GM12891 (cell line): ENCODE results near the gene SLC12A9.

Experiments used
- POLR2A ChIP-seq: IDR thresholded peaks from 2 replicates; pipeline ENCODE4 v1.6.1; 2011; ENCODE audit warnings: low read depth, low read length, control low read depth
- POLR2AphosphoS5 ChIP-seq: IDR thresholded peaks from 2 replicates; pipeline ENCODE4 v1.6.1; 2011; ENCODE audit warnings: low read depth, low read length, control low read depth
- POU2F2 ChIP-seq: IDR thresholded peaks from 2 replicates; pipeline ENCODE4 v1.6.1; 2011; ENCODE audit warnings: low read depth, mild to moderate bottlenecking, control low read depth, low read length, moderate library complexity
- SPI1 ChIP-seq: IDR thresholded peaks from 2 replicates; pipeline ENCODE4 v1.6.1; 2011; ENCODE audit warnings: low read depth, low read length, control low read depth
- TAF1 ChIP-seq: IDR thresholded peaks from 2 replicates; pipeline ENCODE4 v1.6.1; 2011; ENCODE audit warnings: low read depth, low read length, control low read depth

DNA sequence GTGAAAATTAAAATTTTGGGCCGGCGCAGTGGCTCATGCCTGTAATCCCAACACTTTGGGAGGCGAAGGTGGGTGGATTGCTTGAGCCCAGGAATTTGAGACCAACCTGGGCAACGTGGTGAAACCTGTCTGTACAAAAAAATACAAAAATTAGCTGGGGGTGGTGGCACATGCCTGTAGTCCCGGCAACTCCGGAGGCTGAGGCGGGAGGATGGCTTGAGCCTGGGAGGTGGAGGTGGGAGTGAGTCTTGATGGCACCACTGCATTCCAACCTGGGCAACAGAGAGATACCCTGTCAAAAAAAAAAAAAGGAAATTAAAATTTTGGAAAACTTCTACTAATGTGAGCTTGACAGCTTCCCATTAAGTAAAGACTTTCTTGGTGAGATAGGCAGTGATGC, 25.5 kb downstream of the SLC12A9 start:
- no peak for TF ChIP-seq POLR2AphosphoS5
- TF ChIP-seq SPI1 = no peak
- TF ChIP-seq TAF1 = no peak
- no peak for TF ChIP-seq POLR2A
- no peak for TF ChIP-seq POU2F2
